NCI-H187 treated with DMSO at 0.1 percent for 48 hours (cell line): ENCODE measurements around the gene LRGUK.
"Not testable (repeated sequence)": the region's sequence is repeated elsewhere in the genome, so short reads cannot be mapped to it uniquely, and the experiment has no call there.

Experiments
- DNase-seq: peaks from one replicate; lab custom pipeline; 2025; lab: John Stamatoyannopoulos, UW

LRGUK gene

DNA sequence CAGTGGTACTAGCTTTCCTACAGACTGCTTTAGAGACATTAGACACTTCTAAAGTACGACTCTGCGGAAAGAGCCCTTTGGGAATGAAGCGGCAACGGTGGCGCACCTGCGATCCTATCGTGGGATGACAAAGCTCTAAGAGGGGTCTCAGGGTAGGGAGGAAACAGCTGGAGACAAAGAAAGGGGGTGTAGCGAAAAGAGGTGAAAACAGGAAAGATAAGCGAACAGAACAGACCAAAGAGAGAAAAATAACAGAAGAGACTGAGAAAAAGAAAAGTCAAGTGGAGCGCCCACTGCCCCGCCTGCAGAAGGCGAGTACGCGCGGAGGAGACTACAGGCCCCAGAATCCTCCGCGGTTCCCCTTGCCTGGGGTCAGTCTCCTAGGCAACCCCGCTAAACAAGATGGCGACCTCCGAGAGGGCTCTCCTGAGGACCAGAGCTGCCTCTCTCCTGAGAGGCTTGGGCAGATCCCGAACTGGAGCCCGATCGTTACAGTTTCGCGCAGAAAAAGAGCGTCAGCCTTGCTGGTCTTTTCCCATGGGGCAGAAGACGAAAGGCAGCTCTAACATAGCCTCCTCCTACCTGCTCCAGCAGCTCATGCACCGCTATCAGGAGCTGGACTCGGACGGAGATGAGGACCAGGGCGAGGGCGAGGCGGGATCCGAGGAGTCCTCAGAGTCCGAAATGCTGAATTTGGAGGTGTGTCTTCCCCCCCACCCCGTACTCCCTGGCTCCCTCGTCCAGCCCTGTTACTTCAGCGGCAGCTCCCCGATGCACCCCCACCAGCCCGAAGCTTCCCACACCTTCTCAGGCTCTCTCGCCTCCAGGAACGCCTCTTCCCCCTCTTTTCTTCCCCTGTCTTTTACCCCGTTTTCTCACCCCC lies at the start of gene LRGUK:
TSS of gene LRGUK (plus strand) at position 375 of the 883 bp plus-strand sequence. CDS start at position 403, 28 bp downstream.
- DNase-seq = peak; percentile 67

DNA sequence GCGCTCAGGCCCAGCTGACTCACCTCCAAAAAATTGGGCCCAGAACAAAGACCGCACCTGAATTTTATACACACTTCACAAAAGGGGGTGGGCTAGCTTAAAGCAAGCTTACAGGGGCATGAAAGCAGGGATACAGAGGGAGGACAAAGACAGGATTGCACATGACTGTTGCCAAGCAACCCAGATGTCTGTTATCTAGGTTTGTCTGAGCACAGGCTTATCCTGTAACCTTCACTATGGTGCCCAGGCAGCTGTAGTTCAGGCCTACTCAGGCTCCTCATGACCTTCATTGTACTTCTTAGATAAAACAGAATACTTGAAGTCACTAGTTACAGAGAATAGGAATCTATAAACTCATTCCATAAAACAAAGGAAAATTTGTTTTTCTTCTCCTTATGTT lies 49.6 kb upstream of the LRGUK start:
- not testable (repeated sequence) for DNase-seq

GRCh38 chr7:134078991-134079390 lies 48.1 kb upstream of the LRGUK start:
- no peak for DNase-seq

- no peak for DNase-seq
Observed at GRCh38 chr7:134081695-134082094, 45.4 kb upstream of the LRGUK start.

DNA sequence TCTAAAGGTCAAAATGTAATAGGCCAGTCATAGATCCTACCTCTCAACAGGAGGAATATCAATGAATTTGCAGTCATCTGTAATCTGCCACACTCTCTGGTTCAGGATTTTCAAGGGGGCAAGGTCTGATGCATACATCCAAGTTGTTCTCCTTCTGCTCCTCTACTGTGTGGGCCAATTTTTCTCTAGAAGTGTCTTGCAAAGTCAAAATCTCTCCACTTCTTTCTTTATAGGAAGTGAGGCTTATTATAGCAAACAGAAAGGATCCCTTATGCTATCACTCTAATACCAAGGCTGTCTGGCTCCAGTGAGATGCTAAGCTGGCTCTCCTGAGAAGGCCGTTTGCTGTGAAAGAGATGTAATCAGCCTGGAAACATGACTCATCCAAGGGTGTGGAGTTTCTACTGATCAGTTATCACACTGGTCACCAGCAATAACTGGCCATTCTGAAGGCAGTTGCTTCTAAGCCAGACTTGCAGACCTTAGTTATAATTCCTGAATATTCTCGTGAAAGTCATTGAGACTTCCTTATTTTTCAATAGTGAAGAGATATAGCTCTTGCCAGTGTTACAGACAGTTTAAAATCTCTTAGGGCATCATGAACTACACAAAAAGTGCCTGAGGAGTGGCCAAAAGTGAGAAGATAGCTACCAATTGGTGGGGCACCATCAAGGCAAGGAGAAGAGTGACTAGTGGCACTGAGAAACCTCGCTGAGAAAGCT lies 43.2 kb upstream of the LRGUK start:
- no peak for DNase-seq

GRCh38 chr7:134084488-134085144 lies 42.5 kb upstream of the LRGUK start:
- DNase-seq = no peak

GRCh38 chr7:134085311-134085710 lies 41.8 kb upstream of the LRGUK start:
- DNase-seq = no peak

DNA sequence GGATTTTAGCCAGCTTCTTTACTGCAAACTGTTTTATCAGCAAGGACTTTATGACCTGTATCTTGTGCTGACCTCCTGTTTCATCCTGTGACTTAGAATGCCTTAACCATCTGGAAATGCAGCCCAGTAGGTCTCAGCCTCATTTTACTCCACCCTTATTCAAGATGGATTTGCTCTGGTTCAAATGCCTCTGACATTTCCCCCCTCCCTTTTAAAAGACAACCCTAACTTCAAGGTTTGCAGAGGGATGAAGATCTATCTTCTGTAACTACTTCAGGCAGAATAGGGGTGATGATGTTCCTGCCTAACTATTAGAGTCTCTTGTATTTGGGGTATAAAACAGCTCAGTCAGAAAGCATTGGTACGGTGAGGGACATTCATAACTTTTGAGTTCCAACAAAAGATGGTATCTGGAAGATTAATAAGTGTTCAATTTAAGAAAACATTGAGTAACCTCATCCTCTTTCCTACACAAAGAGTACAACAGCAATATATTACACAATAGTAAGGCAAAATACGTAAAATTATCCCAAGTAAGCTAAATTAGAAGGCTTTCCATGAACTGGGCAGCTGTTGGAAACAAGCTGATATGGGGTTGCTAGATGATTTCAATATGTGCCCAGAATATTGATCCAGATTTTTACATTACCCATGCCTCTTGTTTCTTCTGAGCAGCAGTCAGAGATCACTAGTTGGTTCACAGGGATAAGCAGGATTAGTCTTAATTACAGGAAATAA lies 40.0 kb upstream of the LRGUK start:
- DNase-seq = no peak

DNA sequence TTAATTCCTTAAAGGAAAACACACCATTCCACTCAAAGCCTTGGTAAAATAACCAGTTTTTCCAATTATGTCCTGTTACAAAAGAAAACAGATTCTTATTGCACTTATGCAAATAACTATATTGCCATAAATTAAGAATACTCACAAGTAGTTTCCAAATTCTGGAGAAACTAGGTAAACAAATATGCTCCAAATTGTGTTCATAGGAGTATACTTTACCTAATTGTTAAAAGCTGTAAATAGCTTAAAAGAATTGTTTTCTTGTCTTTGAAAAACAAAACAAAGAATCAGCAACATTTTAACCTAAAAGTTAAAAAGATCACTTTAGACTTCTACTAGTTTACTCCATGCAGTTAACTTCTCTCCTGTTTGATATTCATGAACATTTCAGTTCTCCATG lies 38.9 kb upstream of the LRGUK start:
- DNase-seq = no peak

DNA sequence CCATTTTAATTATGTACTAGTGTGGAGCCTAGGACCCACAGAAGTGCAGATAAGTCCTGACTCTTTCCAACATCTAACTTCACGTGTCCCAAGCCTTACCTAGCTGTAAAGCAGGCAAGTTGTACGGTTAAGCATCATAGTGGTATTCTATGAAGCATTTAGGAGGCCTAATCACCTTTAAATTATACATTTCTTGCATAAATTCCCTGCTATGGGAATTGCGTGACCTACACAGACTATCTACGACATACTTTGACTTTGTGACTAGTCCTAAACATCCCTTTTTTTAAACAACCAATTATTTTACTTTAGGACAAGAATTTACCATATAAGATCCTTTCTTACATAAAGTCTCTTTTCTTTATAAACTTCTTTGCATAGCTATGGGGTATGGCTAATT lies 37.7 kb upstream of the LRGUK start:
- DNase-seq = no peak

DNA sequence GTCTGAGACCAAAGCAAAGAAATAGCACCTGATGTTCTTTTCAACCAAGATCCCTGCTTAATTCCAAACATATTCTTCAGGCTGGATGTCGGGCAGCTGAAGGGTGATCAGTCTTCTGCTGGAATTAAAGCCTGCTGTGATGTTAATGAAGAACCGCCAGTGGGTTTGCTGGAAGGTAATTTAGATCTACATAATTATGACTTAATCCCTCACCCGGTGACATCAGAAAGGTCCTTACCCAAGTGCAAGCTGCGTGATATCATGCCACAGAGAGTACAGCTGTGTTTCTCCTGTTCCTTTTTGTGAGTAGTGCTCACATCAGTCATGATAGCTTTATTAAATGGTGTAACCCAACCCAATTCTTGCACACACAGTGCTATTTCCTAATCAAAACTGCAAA lies 29.1 kb upstream of the LRGUK start:
- no peak for DNase-seq

DNA sequence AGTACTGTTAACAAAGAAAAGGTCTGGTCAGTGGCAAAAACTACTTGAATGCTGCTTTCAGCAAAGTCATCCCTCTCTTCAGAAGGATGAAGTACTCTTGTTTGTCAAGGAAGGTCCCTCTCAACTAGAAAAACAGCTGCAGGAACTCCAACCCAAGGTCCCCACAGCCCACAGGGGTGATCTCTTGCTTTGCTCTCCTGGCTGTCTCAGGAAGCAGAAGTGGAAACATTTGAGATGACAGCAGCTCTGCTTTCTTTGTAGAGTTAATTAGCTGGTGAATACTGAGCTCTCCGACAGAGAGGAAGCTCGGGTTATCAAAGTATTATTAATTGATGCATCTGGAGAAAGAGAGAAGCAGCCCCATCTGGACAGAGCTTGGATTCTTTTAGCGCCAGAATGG lies 25.4 kb upstream of the LRGUK start:
- no peak for DNase-seq

GRCh38 chr7:134104166-134104565 lies 23.0 kb upstream of the LRGUK start:
- DNase-seq = no peak

- no peak for DNase-seq
Observed at GRCh38 chr7:134105841-134106240, 21.3 kb upstream of the LRGUK start.

DNA sequence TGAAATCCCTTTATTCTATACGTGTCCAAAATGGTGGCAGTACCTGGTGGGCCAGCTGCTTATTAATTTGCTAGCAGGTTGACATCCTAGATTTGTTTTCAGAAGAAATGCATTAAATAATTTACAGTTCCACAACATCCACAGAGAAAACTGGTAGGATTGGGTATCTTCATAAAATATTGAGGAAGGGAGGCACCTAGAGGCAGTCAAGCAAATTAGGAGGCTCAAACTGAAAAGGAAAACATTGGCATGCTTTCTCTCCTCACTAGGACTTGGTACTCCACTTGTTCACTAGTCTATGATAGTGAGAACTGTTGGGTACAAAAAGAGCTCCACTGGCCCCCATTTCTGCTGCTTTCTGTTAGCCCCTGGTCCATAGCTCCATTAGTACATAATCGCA lies 18.3 kb upstream of the LRGUK start:
- DNase-seq = no peak

GRCh38 chr7:134113655-134114054 lies 13.5 kb upstream of the LRGUK start:
- DNase-seq = no peak

DNA sequence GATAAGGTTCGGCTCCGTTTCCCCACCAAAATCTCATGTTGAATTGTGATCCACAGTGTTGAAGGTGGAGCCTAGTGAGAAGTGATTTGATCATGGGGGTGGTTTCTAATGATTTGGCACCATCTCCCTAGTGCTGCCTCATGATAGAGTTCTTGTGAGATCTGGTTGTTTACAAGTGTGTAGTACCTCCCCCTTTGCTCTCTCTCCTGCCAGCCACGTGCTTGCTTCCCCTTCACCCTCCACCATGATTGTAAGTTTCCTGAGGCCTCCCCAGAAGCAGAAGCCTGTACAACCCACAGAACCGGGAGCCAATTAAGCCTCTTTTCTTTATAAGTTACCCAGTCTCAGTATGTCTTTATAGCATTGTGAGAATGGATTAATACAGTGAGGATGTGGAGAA lies 12.1 kb upstream of the LRGUK start:
- no peak for DNase-seq

DNA sequence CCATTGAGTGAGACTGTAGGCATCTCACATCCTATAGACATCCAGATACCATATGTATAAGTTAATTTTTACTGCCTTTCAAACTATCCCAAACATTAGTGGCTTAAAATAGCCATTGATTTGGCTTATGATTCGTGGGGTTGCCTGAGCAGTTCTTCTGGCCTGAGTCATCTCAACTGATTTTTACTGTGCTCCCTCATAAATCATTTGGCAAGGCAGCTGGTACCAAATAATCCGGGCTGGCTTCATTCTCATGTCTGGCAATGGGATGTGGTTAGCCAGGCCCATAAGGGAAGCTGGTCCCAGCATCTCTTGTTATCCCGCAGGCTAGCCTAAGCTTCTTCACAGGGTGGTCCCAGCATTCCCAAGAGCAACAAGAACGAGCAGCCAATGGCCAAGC lies 6.7 kb upstream of the LRGUK start:
- DNase-seq = no peak

DNA sequence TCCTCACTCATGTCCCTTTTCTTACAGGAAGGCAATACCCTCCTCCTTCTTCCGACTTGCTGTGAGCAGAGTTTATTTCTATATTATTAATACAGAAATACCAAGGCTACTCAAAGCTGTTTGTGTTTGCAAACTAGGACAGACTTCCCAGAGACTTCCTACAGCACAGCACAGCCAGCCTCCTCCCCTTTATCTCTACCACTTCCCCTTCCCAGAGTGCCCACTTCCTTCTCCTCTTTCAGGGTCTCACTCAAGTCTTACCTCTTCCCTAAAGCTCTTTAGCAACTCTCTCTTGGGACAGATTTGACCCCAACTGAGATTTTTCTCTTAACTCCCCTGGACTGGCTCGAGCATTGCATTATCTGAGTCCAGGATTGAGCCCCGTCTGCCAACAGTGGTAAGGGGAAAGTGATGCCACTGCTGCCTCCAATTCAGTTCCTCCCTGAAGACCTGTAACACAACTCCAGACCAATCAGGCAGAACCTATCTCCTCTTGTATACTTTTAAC lies 5.5 kb upstream of the LRGUK start:
- DNase-seq = no peak

DNA sequence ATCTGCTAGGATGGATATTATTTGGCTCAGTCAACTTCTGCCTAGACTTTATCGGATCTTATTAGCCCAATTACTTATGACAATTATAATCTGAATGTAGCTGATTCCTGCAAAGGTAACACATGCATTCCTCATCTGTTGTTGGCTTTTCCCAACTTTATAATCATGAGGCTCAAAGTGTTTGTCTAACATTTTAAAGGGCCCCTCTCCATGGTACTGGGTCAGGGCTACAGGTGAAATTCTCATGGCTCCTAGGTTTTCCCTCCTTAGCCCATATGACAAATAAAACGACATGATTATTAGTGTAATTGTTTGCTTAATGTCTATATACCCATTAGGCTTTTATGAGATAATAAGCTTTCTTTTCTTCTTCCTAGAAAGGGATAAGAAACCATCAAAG lies 4.2 kb upstream of the LRGUK start:
- DNase-seq = no peak

- DNase-seq = no peak
Observed at GRCh38 chr7:134126146-134126545, 994 bp upstream of the LRGUK start.

DNA sequence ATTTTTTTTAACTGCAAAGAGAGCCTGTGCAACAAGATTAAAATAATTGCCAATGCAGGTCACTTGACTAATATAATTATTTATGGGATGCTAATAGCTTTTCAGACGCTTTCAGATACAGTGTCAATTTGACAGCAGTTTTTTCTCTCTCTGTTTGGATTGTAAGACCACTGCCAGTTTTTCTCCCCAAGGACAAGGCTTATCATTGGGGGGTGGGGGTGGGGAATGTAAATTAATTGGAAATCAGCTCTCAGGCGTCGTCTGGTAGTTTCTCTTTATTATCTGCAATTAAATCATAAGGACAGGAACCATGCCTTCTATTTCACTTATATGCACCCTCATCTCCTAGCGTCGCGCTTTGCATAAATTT lies 559 bp upstream of the LRGUK start:
- DNase-seq = no peak
